T-cell (primary cell): ENCODE results near the gene NKAIN4. TPM values are rescaled to one million over a fixed set of nuclear protein-coding genes. Genes with fewer than 3 reads are reported as not detected.
A peak's percentile ranks its signal among the peaks of the same experiment; 100 is the strongest.

ENCODE experiments used
- ATAC-seq, 4 experiments: fragments of 200-7000 bp in 3 of 4; fragments of 150-1000 bp in 1 of 4; cut with Tn5 transposase; replicated peaks in 1 of 4; 1 replicate in 3 of 4; 2 replicates in 1 of 4; pipeline ENCODE4 v1.10.0; 2021; ENCODE audit warnings: moderate library complexity in 3 of 4, mild to moderate bottlenecking in 2 of 4, moderate number of reproducible peaks in 1 of 4
- CTCF ChIA-PET, 2 donors: fragments of 300-600 bp; sonication (Branson Sonifier 250); formaldehyde crosslinking; loops; one replicate each; lab custom pipeline; 2022; ENCODE audit warnings: antibody characterized with exemption in 2 of 2; lab: Charles Lee
- POLR2A ChIA-PET, 2 donors: fragments of 300-600 bp; sonication (Branson Sonifier 250); formaldehyde crosslinking; loops; one replicate each; lab custom pipeline; 2022; ENCODE audit warnings: antibody characterized with exemption in 2 of 2; lab: Charles Lee
- DNase-seq, 35 experiments: peaks; one replicate each; pipeline versions ENCODE4 v3.0.0 to v3.0.0-alpha.2; 2013 to 2023
- H3K27ac ChIP-seq: one replicate; pipeline ENCODE4 v1.5.1; 2013; ENCODE audit warnings: low read length
- H3K27me3 ChIP-seq, 2 experiments: replicated peaks in 1 of 2; 1 replicate in 1 of 2; 2 replicates in 1 of 2; pipeline versions ENCODE4 v1.6.1 to v1.7.0; 2013; ENCODE audit warnings: low read length in 1 of 2, mixed read lengths in 1 of 2; ENCODE audit not compliant: control insufficient read depth in 2 of 2, insufficient read depth in 2 of 2; ENCODE audit errors: extremely low read depth in 1 of 2
- H3K36me3 ChIP-seq, 2 donors: 1 replicate in 1 of 2; 2 replicates in 1 of 2; pipeline versions ENCODE4 v1.6.1 to v1.7.0; 2013; ENCODE audit warnings: low read length in 1 of 2; ENCODE audit not compliant: control insufficient read depth in 2 of 2, insufficient read depth in 1 of 2; ENCODE audit errors: extremely low read depth in 1 of 2
- H3K4me1 ChIP-seq, 2 experiments: 1 replicate in 1 of 2; 2 replicates in 1 of 2; pipeline versions ENCODE4 v1.6.1 to v1.7.0; 2013; ENCODE audit warnings: low read length in 2 of 2, mixed read lengths in 1 of 2; ENCODE audit not compliant: insufficient read depth in 2 of 2, control insufficient read depth in 1 of 2; ENCODE audit errors: extremely low read depth in 1 of 2
- H3K4me3 ChIP-seq, 2 donors: 1 replicate in 1 of 2; 2 replicates in 1 of 2; pipeline versions ENCODE4 v1.5.1 to v1.7.0; 2013; ENCODE audit warnings: mild to moderate bottlenecking in 2 of 2, low read length in 1 of 2, moderate library complexity in 1 of 2; ENCODE audit not compliant: control insufficient read depth in 1 of 2; ENCODE audit errors: extremely low read depth in 1 of 2
- H3K9me3 ChIP-seq: 2 replicates; pipeline ENCODE4 v1.7.0; 2013
- H3K27ac Mint-ChIP-seq, 2 donors: one replicate each; pipeline ENCODE4 v1.8.0; 2020 to 2021; ENCODE audit warnings: mild to moderate bottlenecking in 2 of 2, mixed read lengths in 2 of 2
- H3K27me3 Mint-ChIP-seq, 2 donors: one replicate each; pipeline ENCODE4 v1.8.0; 2021 to 2022; ENCODE audit warnings: mixed read lengths in 2 of 2
- H3K36me3 Mint-ChIP-seq: one replicate; pipeline ENCODE4 v1.8.0; 2021; ENCODE audit warnings: mixed read lengths
- H3K4me1 Mint-ChIP-seq, 3 donors: one replicate each; pipeline ENCODE4 v1.8.0; 2020 to 2022; ENCODE audit warnings: mixed read lengths in 3 of 3, mild to moderate bottlenecking in 1 of 3
- H3K4me3 Mint-ChIP-seq, 3 donors: one replicate each; pipeline ENCODE4 v1.8.0; 2020 to 2022; ENCODE audit warnings: mild to moderate bottlenecking in 3 of 3, mixed read lengths in 3 of 3, moderate library complexity in 3 of 3
- H3K9me3 Mint-ChIP-seq, 3 donors: one replicate each; pipeline ENCODE4 v1.8.0; 2020 to 2022; ENCODE audit warnings: mixed read lengths in 3 of 3
- WGBS: methylation state at CpG from one replicate; pipeline ENCODE4 v1.1.5; 2013; ENCODE audit warnings: missing lambda C conversion rate; ENCODE audit not compliant: insufficient coverage; 5-methylcytosine and 5-hydroxymethylcytosine counted together
- total RNA-seq, 35 experiments: library from RNA in 6 of 35; stranded (reverse) in 6 of 35; fragments of 120-200 nt in 1 of 35; gene quantifications; one replicate each; pipeline versions ENCODE4 v1.2.1 to v1.2.4 and lab custom pipeline; 2013 to 2026

The NKAIN4 gene
- total RNA-seq, 5 donors from 2014 or later (not counting 1 experiment from before 2014, with no cell fraction given): not detected

DNA sequence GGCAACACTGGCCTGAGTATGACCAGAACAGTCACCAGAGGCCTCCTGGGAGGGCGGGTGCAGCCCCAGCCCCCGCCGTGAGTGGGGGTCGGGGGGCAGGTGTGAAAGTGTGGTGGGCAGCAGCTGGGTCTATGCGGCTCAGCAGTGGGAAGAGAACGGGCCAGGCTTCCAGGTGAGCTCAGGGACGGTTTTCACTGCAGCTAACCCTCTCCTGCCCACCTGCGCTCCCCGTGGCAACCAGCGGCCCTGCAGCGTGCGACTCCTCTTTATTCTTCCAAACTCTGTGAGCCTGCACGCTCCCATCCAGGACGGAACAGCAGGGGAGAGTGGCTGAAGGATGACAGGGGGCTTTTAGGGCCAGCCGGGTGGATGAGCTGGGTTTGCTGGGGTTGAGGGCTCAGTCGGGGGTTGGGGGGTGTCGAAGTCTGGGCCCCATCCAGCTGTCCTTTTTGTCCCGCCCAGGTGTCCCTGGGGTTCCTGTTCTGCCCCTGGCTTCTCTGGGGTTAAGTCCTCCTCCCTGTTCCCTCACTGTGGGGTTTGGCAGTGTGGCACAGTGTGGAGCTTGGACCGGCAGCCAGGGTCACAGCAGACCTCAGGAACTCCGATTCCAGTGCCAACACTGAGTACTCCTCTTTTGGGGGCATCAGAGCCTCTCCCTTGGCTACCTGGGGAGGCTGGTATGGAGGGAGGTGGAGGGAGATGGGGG is 19.4 kb downstream of the NKAIN4 start:
- H3K36me3 ChIP-seq: no peaks in the 10 kb centered on the region
- no peaks in the 10 kb centered on the region for H3K9me3 Mint-ChIP-seq
- DNase-seq (peak in 12 of 35 experiments; percentile 16 to 42 (median 26)), ATAC-seq (peak; percentile 44 to 81 (median 57))
- CTCF ChIA-PET: no interaction called here
- 19% methylated on average over 9 of the region's 20 CpGs for WGBS
- H3K4me1 Mint-ChIP-seq: peaks cover 3 to 9% (median 4%) of the 10 kb centered on the region in 3 donors
- peaks cover 0 to 20% of the 10 kb centered on the region in 2 experiments for H3K4me1 ChIP-seq
- no peak overlapping the region for H3K4me3 Mint-ChIP-seq
- peak overlapping the region in 1 of 2 donors; percentile 34 for H3K27ac Mint-ChIP-seq
- peaks cover 6 to 47% of the 10 kb centered on the region in 2 experiments for H3K27me3 ChIP-seq
- H3K4me3 ChIP-seq: no peak overlapping the region
- H3K9me3 ChIP-seq: no peaks in the 10 kb centered on the region
- H3K36me3 Mint-ChIP-seq: no peaks in the 10 kb centered on the region
- no peak overlapping the region for H3K27ac ChIP-seq
- POLR2A ChIA-PET: no interaction called here
- peaks cover 25 to 37% of the 10 kb centered on the region in 2 donors for H3K27me3 Mint-ChIP-seq

DNA sequence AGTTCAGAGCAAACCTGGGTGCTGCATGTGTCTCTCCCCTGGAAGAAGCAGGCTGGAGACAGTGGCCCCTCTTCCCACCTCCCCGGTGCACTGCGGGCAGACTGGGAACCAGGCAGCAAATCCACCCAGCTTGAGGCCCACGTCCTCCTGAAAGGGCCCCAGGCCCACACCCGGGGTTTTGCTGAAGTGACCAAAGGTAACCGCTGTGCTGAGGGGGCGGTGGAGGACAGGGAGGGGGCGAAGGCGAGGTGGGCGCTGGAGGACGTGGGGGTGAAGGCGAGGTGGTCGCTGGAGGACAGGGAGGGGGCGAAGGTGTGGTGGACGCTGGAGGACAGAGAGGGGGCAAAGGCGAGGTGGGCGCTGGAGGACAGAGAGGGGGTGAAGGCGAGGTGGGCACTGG is 20.3 kb downstream of the NKAIN4 start:
- Histone ChIP-seq H3K9me3 (no peaks in the 10 kb centered on the region), H3K4me1 (peaks cover 0 to 20% of the 10 kb centered on the region in 2 experiments), H3K27me3 (peaks cover 10 to 55% of the 10 kb centered on the region in 2 experiments), H3K27ac (no peak overlapping the region), H3K4me3 (no peak overlapping the region), H3K36me3 (no peaks in the 10 kb centered on the region)
- WGBS: 80% methylated on average over 6 of the region's 17 CpGs
- Mint-ChIP-seq H3K4me1 (peaks cover 3 to 9% (median 4%) of the 10 kb centered on the region in 3 donors), H3K4me3 (no peak overlapping the region), H3K36me3 (no peaks in the 10 kb centered on the region), H3K9me3 (no peaks in the 10 kb centered on the region), H3K27ac (no peak overlapping the region), H3K27me3 (peaks cover 34 to 47% of the 10 kb centered on the region in 2 donors)
- ChIA-PET CTCF (interaction anchor here (1.0 to 1.5 kb wide), 2 partner anchors 10 kb away, joined by 3 to 4 read pairs; no protein-coding TSS in a partner anchor), POLR2A (no interaction called here)
- DNase-seq: no peak
- no peak for ATAC-seq

- no peak overlapping the region for H3K27ac ChIP-seq
- no peak overlapping the region for H3K4me3 ChIP-seq
- no peak for DNase-seq
- H3K27ac Mint-ChIP-seq: no peak overlapping the region
- H3K9me3 ChIP-seq: no peaks in the 10 kb centered on the region
- H3K36me3 ChIP-seq: no peaks in the 10 kb centered on the region
- ChIA-PET POLR2A (no interaction called here), CTCF (interaction anchor here (0.7 to 1.5 kb wide), 3 partner anchors 9 to 28 kb away, joined by 3 to 4 read pairs (median 3); no protein-coding TSS in a partner anchor)
- H3K27me3 ChIP-seq: peaks cover 10 to 61% of the 10 kb centered on the region in 2 experiments
- H3K36me3 Mint-ChIP-seq: no peaks in the 10 kb centered on the region
- peaks cover 3 to 9% (median 4%) of the 10 kb centered on the region in 3 donors for H3K4me1 Mint-ChIP-seq
- H3K27me3 Mint-ChIP-seq: peaks cover 34 to 47% of the 10 kb centered on the region in 2 donors
- H3K9me3 Mint-ChIP-seq: no peaks in the 10 kb centered on the region
- peaks cover 0 to 20% of the 10 kb centered on the region in 2 experiments for H3K4me1 ChIP-seq
- no peak for ATAC-seq
- WGBS: no CpG with 5 or more reads among the region's 3 CpGs
- H3K4me3 Mint-ChIP-seq: no peak overlapping the region
Measured at GRCh38 chr20:63233061-63233344, 21.3 kb downstream of the NKAIN4 start.

- ChIA-PET POLR2A (no interaction called here), CTCF (interaction anchor here (1.0 to 1.5 kb wide), 2 partner anchors 9 kb away, joined by 3 to 4 read pairs; no protein-coding TSS in a partner anchor)
- peaks cover 0 to 20% of the 10 kb centered on the region in 2 experiments for H3K4me1 ChIP-seq
- Mint-ChIP-seq H3K9me3 (no peaks in the 10 kb centered on the region), H3K4me1 (peaks cover 3 to 9% (median 4%) of the 10 kb centered on the region in 3 donors), H3K27me3 (peaks cover 34 to 47% of the 10 kb centered on the region in 2 donors), H3K27ac (no peak overlapping the region), H3K36me3 (no peaks in the 10 kb centered on the region), H3K4me3 (no peak overlapping the region)
- H3K27ac ChIP-seq: no peak overlapping the region
- ATAC-seq (no peak), DNase-seq (no peak)
- H3K36me3 ChIP-seq: no peaks in the 10 kb centered on the region
- peaks cover 10 to 61% of the 10 kb centered on the region in 2 experiments for H3K27me3 ChIP-seq
- H3K9me3 ChIP-seq: no peaks in the 10 kb centered on the region
- no peak overlapping the region for H3K4me3 ChIP-seq
- 63% methylated on average over 8 of the region's 18 CpGs for WGBS
Measured at GRCh38 chr20:63232235-63233060, 21.8 kb downstream of the NKAIN4 start.

- no peak overlapping the region for H3K4me3 Mint-ChIP-seq
- peaks cover 3 to 9% (median 4%) of the 10 kb centered on the region in 3 donors for H3K4me1 Mint-ChIP-seq
- H3K9me3 ChIP-seq: no peaks in the 10 kb centered on the region
- H3K27me3 Mint-ChIP-seq: peaks cover 34 to 46% of the 10 kb centered on the region in 2 donors
- H3K36me3 Mint-ChIP-seq: no peaks in the 10 kb centered on the region
- CTCF ChIA-PET: no interaction called here
- POLR2A ChIA-PET: no interaction called here
- H3K4me1 ChIP-seq: peaks cover 0 to 18% of the 10 kb centered on the region in 2 experiments
- H3K27me3 ChIP-seq: peaks cover 10 to 63% of the 10 kb centered on the region in 2 experiments
- no peaks in the 10 kb centered on the region for H3K9me3 Mint-ChIP-seq
- no peak overlapping the region for H3K27ac ChIP-seq
- no peaks in the 10 kb centered on the region for H3K36me3 ChIP-seq
- no peak overlapping the region for H3K27ac Mint-ChIP-seq
- no peak overlapping the region for H3K4me3 ChIP-seq
- DNase-seq: peak in 1 of 35 experiments; percentile 29
- no peak for ATAC-seq
- WGBS: 24% methylated on average over 13 of the region's 17 CpGs
Measured at GRCh38 chr20:63230800-63231268, 23.4 kb downstream of the NKAIN4 start.

GRCh38 chr20:63228806-63229205 is 25.5 kb downstream of the NKAIN4 start:
- Mint-ChIP-seq H3K27me3 (peaks cover 34 to 44% of the 10 kb centered on the region in 2 donors), H3K4me1 (peaks cover 0 to 4% (median 0%) of the 10 kb centered on the region in 3 donors), H3K36me3 (no peaks in the 10 kb centered on the region), H3K4me3 (no peak overlapping the region), H3K27ac (no peak overlapping the region), H3K9me3 (no peaks in the 10 kb centered on the region)
- no peak overlapping the region for H3K27ac ChIP-seq
- ATAC-seq (no peak), DNase-seq (no peak)
- H3K4me1 ChIP-seq: peaks cover 0 to 2% of the 10 kb centered on the region in 2 experiments
- ChIA-PET POLR2A (no interaction called here), CTCF (no interaction called here)
- H3K9me3 ChIP-seq: no peaks in the 10 kb centered on the region
- no peaks in the 10 kb centered on the region for H3K36me3 ChIP-seq
- no peak overlapping the region for H3K4me3 ChIP-seq
- peaks cover 10 to 55% of the 10 kb centered on the region in 2 experiments for H3K27me3 ChIP-seq
- 54% methylated on average over 12 of the region's 13 CpGs for WGBS
